ENCODE measurements around the gene TMEM204. TPM values are rescaled to one million over a fixed set of nuclear protein-coding genes. Genes with fewer than 3 reads are reported as not detected.

TMEM204 gene
- total RNA-seq, 1 experiment from 2014 or later = not detected

- no peaks in the 10 kb centered on the region for H3K36me3 ChIP-seq (ENCODE audit: low read depth)
- DNase-seq = no peak
- no peaks in the 10 kb centered on the region for H3K9me3 ChIP-seq (ENCODE audit: insufficient read depth, low read depth)
- no peaks in the 10 kb centered on the region for H3K4me1 ChIP-seq (replicated peaks; ENCODE audit: insufficient read depth)
- CTCF ChIA-PET = no interaction called here
- POLR2A ChIA-PET (ENCODE audit: unreplicated experiment) = no interaction called here
- H3K4me3 ChIP-seq = no peak overlapping the region
- BruUV-seq (replicated peaks) = no TSS peak
- no peak overlapping the region for H3K27ac ChIP-seq
- no peaks in the 10 kb centered on the region for H3K79me2 ChIP-seq (ENCODE audit: low read depth)
- H3K27me3 ChIP-seq (ENCODE audit: insufficient read depth, low read depth) = no peaks in the 10 kb centered on the region
- intact Hi-C loops (cut with micrococcal nuclease; ENCODE audit: unreplicated experiment) = no loop called here
- H4K20me1 ChIP-seq (ENCODE audit: insufficient read depth) = no peaks in the 10 kb centered on the region; the same call in 1 of the 2 replicates
- TF ChIP-seq EZH2 (IDR thresholded peaks at IDR 0.05; ENCODE audit: low read depth) (no peak), CTCF (conservative IDR thresholded peaks at IDR 0.05) (no peak)
- H3K9me2 ChIP-seq (ENCODE audit: insufficient read depth) = no peaks in the 10 kb centered on the region
- H3F3A ChIP-seq (ENCODE audit: insufficient read depth, low read depth) = no peaks in the 10 kb centered on the region
- H3K4me2 ChIP-seq = no peak overlapping the region
- no peak overlapping the region for H2AFZ ChIP-seq
Measured at GRCh38 chr16:1530349-1530882, 3.0 kb upstream of the TMEM204 start.

GRCh38 chr16:1530883-1531637, 2.4 kb upstream of the TMEM204 start:
- Histone ChIP-seq H2AFZ (no peak overlapping the region), H3K27ac (no peak overlapping the region), H3K4me2 (no peak overlapping the region), H3K4me1 (replicated peaks; ENCODE audit: insufficient read depth) (no peaks in the 10 kb centered on the region), H3K27me3 (ENCODE audit: insufficient read depth, low read depth) (no peaks in the 10 kb centered on the region), H3K9me3 (ENCODE audit: insufficient read depth, low read depth) (no peaks in the 10 kb centered on the region), H3F3A (ENCODE audit: insufficient read depth, low read depth) (no peaks in the 10 kb centered on the region), H4K20me1 (ENCODE audit: insufficient read depth) (no peaks in the 10 kb centered on the region; the same call in 1 of the 2 replicates), H3K4me3 (no peak overlapping the region), H3K79me2 (ENCODE audit: low read depth) (no peaks in the 10 kb centered on the region), H3K36me3 (ENCODE audit: low read depth) (no peaks in the 10 kb centered on the region), H3K9me2 (ENCODE audit: insufficient read depth) (no peaks in the 10 kb centered on the region)
- TF ChIP-seq CTCF (conservative IDR thresholded peaks at IDR 0.05) (no peak), EZH2 (IDR thresholded peaks at IDR 0.05; ENCODE audit: low read depth) (no peak)
- BruUV-seq (replicated peaks) = no TSS peak
- CTCF ChIA-PET = no interaction called here
- intact Hi-C loops (cut with micrococcal nuclease; ENCODE audit: unreplicated experiment) = no loop called here
- POLR2A ChIA-PET (ENCODE audit: unreplicated experiment) = no interaction called here
- DNase-seq = no peak

GRCh38 chr16:1531638-1531910, 1.9 kb upstream of the TMEM204 start:
- no peaks in the 10 kb centered on the region; the same call in 1 of the 2 replicates for H4K20me1 ChIP-seq (ENCODE audit: insufficient read depth)
- H3K27ac ChIP-seq = no peak overlapping the region
- no peaks in the 10 kb centered on the region for H3K27me3 ChIP-seq (ENCODE audit: insufficient read depth, low read depth)
- intact Hi-C loops (cut with micrococcal nuclease; ENCODE audit: unreplicated experiment) = no loop called here
- CTCF ChIA-PET = no interaction called here
- no peaks in the 10 kb centered on the region for H3K9me3 ChIP-seq (ENCODE audit: insufficient read depth, low read depth)
- no peak overlapping the region for H3K4me3 ChIP-seq
- H3K9me2 ChIP-seq (ENCODE audit: insufficient read depth) = no peaks in the 10 kb centered on the region
- H3K4me2 ChIP-seq = no peak overlapping the region
- TF ChIP-seq EZH2 (IDR thresholded peaks at IDR 0.05; ENCODE audit: low read depth) (no peak), CTCF (conservative IDR thresholded peaks at IDR 0.05) (no peak)
- no peaks in the 10 kb centered on the region for H3F3A ChIP-seq (ENCODE audit: insufficient read depth, low read depth)
- BruUV-seq (replicated peaks) = no TSS peak
- no peak for DNase-seq
- POLR2A ChIA-PET (ENCODE audit: unreplicated experiment) = no interaction called here
- H3K36me3 ChIP-seq (ENCODE audit: low read depth) = no peaks in the 10 kb centered on the region
- no peak overlapping the region for H2AFZ ChIP-seq
- H3K79me2 ChIP-seq (ENCODE audit: low read depth) = no peaks in the 10 kb centered on the region
- no peaks in the 10 kb centered on the region for H3K4me1 ChIP-seq (replicated peaks; ENCODE audit: insufficient read depth)

All from PC-9 (cell line).